Measurements from ENCODE around the gene PITPNM3.

The PITPNM3 gene

DNA sequence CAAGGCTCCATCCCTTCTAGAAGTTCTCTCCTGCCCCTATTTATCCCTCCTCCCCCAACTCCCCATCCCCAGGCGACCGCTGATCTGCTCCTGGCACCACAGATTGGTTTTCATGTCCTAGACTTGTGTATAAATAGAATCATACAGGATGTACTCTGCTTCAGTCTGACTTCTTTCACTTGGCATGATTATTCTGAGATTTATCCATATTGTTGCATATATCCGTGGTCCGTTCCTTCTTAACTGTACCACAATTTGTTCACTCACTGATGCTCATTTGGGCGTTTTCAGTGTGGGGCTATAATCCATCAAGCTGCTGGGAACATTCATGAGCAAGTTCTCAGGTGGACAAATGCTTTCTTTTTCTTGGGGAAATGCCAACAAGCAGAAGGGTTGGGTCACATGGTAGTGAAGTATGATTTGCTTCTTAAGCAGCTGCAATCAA lies 23.9 kb downstream of the PITPNM3 start:
- Histone ChIP-seq H3K4me1 (ENCODE audit: low read depth, poor library complexity, severe bottlenecking) (no peaks in the 10 kb centered on the region), H2AFZ (ENCODE audit: low read depth) (no peak overlapping the region), H3K36me3 (ENCODE audit: insufficient read depth) (no peaks in the 10 kb centered on the region), H3K4me2 (no peak overlapping the region), H3K4me3 (IDR thresholded peaks at IDR 0.05; ENCODE audit: insufficient read depth, low read depth, low read length) (no peak overlapping the region), H3K79me2 (ENCODE audit: insufficient read depth, low read depth) (no peaks in the 10 kb centered on the region), H3K9ac (no peak overlapping the region), H3K27ac (no peak overlapping the region), H3K27me3 (ENCODE audit: insufficient read depth, low read depth) (no peaks in the 10 kb centered on the region), H4K20me1 (ENCODE audit: insufficient read depth) (no peaks in the 10 kb centered on the region)
- TF ChIP-seq, protein P1, sequence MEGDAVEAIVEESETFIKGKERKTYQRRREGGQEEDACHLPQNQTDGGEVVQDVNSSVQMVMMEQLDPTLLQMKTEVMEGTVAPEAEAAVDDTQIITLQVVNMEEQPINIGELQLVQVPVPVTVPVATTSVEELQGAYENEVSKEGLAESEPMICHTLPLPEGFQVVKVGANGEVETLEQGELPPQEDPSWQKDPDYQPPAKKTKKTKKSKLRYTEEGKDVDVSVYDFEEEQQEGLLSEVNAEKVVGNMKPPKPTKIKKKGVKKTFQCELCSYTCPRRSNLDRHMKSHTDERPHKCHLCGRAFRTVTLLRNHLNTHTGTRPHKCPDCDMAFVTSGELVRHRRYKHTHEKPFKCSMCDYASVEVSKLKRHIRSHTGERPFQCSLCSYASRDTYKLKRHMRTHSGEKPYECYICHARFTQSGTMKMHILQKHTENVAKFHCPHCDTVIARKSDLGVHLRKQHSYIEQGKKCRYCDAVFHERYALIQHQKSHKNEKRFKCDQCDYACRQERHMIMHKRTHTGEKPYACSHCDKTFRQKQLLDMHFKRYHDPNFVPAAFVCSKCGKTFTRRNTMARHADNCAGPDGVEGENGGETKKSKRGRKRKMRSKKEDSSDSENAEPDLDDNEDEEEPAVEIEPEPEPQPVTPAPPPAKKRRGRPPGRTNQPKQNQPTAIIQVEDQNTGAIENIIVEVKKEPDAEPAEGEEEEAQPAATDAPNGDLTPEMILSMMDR (conservative IDR thresholded peaks at IDR 0.05; ENCODE audit: low read depth, low read length): no peak

DNA sequence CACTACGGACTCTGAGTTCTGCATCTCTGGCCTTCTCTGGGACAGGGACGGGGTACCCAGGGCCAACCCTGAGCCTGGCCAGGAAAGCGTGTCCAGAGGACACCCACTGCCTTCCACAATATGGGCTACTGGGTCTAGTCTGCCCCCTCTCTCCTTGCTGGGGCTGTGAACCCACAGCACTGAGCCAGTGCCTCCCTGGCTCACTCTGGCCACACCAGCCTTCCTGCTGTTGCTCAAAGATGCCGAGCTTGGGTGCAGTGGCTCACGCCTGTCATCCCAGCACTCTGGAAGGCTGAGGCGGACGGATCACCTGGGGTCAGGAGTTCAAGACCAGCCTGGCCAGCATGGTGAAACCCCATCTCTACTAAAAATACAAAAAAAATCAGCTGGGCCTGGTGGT lies 24.8 kb downstream of the PITPNM3 start:
- Histone ChIP-seq H3K36me3 (ENCODE audit: insufficient read depth) (no peaks in the 10 kb centered on the region), H3K79me2 (ENCODE audit: insufficient read depth, low read depth) (no peaks in the 10 kb centered on the region), H3K4me2 (no peak overlapping the region), H3K9ac (no peak overlapping the region), H3K4me1 (ENCODE audit: low read depth, poor library complexity, severe bottlenecking) (no peaks in the 10 kb centered on the region), H3K4me3 (IDR thresholded peaks at IDR 0.05; ENCODE audit: insufficient read depth, low read depth, low read length) (no peak overlapping the region), H2AFZ (ENCODE audit: low read depth) (no peak overlapping the region), H3K27ac (no peak overlapping the region), H4K20me1 (ENCODE audit: insufficient read depth) (no peaks in the 10 kb centered on the region), H3K27me3 (ENCODE audit: insufficient read depth, low read depth) (no peaks in the 10 kb centered on the region)
- TF ChIP-seq, protein P1 (conservative IDR thresholded peaks at IDR 0.05; ENCODE audit: low read depth, low read length): no peak

DNA sequence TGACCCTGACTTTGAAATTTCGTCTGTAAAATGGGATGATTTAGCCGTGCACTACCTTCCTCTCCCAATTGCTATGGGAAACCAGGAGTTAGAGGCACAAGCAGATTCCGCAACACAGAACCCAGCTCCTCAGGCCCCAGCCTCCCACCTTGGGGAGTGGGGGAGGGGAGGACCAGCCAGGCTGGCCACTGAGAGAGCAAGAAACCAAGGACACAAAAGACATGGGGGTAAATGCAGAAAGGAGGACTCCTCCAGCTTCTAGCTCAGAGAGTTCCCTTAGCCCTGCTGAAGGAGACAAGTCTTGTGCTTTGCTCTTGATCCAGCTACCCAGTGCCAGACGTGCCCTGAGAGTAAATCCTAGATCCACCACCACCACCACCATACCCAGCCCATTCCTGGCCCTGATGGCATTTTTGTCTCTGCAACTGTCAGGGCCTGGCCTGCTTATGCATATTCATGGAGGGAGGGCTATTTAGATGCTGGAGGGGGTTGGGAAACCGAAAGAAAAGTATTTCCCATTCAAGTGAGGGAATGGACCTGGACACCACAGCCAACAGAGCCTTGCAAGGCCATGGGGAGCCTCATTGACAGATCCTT lies 25.9 kb downstream of the PITPNM3 start:
- Histone ChIP-seq H3K4me3 (IDR thresholded peaks at IDR 0.05; ENCODE audit: insufficient read depth, low read depth, low read length) (no peak overlapping the region), H3K27me3 (ENCODE audit: insufficient read depth, low read depth) (no peaks in the 10 kb centered on the region), H3K27ac (no peak overlapping the region), H3K36me3 (ENCODE audit: insufficient read depth) (no peaks in the 10 kb centered on the region), H4K20me1 (ENCODE audit: insufficient read depth) (no peaks in the 10 kb centered on the region), H2AFZ (ENCODE audit: low read depth) (no peak overlapping the region), H3K4me1 (ENCODE audit: low read depth, poor library complexity, severe bottlenecking) (no peaks in the 10 kb centered on the region), H3K79me2 (ENCODE audit: insufficient read depth, low read depth) (no peaks in the 10 kb centered on the region), H3K9ac (no peak overlapping the region), H3K4me2 (no peak overlapping the region)
- TF ChIP-seq, protein P1 (conservative IDR thresholded peaks at IDR 0.05; ENCODE audit: low read depth, low read length): no peak

DNA sequence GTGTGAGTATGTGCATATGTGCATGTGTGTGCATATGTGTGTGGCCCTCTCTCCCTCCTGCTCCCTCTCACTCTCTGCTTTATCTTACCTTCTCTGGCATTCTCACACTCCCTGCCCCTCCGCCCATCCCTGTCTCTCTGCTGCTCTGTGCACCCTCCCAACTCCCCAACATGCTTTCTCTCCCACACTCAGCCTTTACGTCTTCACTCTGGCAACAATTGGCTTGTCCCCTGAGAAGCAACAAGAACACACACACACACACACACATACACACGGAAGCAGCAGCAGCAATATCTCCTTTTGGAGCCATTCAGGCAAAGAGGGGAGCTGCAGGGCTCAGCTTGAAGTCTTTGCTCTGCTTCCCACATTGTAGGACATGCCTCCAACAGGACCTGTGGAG lies 27.8 kb downstream of the PITPNM3 start:
- TF ChIP-seq, protein P1 (conservative IDR thresholded peaks at IDR 0.05; ENCODE audit: low read depth, low read length): no peak
- no peaks in the 10 kb centered on the region for H3K27me3 ChIP-seq (ENCODE audit: insufficient read depth, low read depth)
- H3K4me2 ChIP-seq: no peak overlapping the region
- no peaks in the 10 kb centered on the region for H3K79me2 ChIP-seq (ENCODE audit: insufficient read depth, low read depth)
- no peak overlapping the region for H3K27ac ChIP-seq
- H3K36me3 ChIP-seq (ENCODE audit: insufficient read depth): no peaks in the 10 kb centered on the region
- H3K4me3 ChIP-seq (IDR thresholded peaks at IDR 0.05; ENCODE audit: insufficient read depth, low read depth, low read length): no peak overlapping the region
- no peak overlapping the region for H3K9ac ChIP-seq
- no peak overlapping the region for H2AFZ ChIP-seq (ENCODE audit: low read depth)
- no peaks in the 10 kb centered on the region for H3K4me1 ChIP-seq (ENCODE audit: low read depth, poor library complexity, severe bottlenecking)
- H4K20me1 ChIP-seq (ENCODE audit: insufficient read depth): no peaks in the 10 kb centered on the region
